HepG2 (cell line): ENCODE data around the gene SFXN5. TPM values are rescaled to one million over a fixed set of nuclear protein-coding genes. Genes with fewer than 3 reads are reported as not detected.

Experiments
- ATAC-seq: fragments of 200-7000 bp; cut with Tn5 transposase; 3 replicates; pipeline ENCODE4 v1.9.1; 2020; ENCODE audit warnings: mild to moderate bottlenecking, moderate library complexity
- BruUV-seq: library from RNA; stranded (reverse); fragments of 400-500 nt; replicated peaks from 2 replicates; lab custom pipeline; 2021; lab: Mats Ljungman, UMichigan
- CTCF ChIA-PET: fragments of 300-600 bp; formaldehyde crosslinking; extraction: SDS; loops from one replicate; lab custom pipeline; 2021; ENCODE audit warnings: low total read pairs, inconsistent platforms, low intra/inter-chr PET ratio; lab: Yijun Ruan, JAX
- POLR2A ChIA-PET: fragments of 350-600 bp; sonication (Branson Sonifier 250); formaldehyde crosslinking; loops from one replicate; lab custom pipeline; 2020; ENCODE audit warnings: antibody characterized with exemption, inconsistent platforms; lab: Yijun Ruan, JAX
- DNase-seq: peaks from one replicate; pipeline ENCODE4 v3.0.0-alpha.2; 2015; ENCODE audit warnings: low spot score
- FAIRE-seq: peaks from 3 replicates; lab custom pipeline; 2011; peaks lifted over from hg19 to GRCh38; lab: Jason Lieb, UNC
- H2AFZ ChIP-seq: one replicate; pipeline ENCODE4 v1.6.1; 2011; ENCODE audit warnings: low read length, inconsistent platforms
- H3K27ac ChIP-seq: fragments of 300-600 bp; 3 replicates; pipeline ENCODE4 v1.8.0; 2011; ENCODE audit warnings: mixed run types, mild to moderate bottlenecking, mixed read lengths, low read length, inconsistent platforms; ENCODE audit not compliant: insufficient read depth; ENCODE audit errors: extremely low read length
- H3K27me3 ChIP-seq, 2 experiments: fragments of 200-600 bp in 1 of 2; 2 replicates in 1 of 2; 3 replicates in 1 of 2; pipeline versions ENCODE4 v1.6.0 to v1.8.0; 2011; ENCODE audit warnings: low read length in 2 of 2, mild to moderate bottlenecking in 2 of 2, moderate library complexity in 2 of 2, inconsistent platforms in 1 of 2; ENCODE audit not compliant: insufficient read depth in 2 of 2, control insufficient read depth in 1 of 2
- H3K36me3 ChIP-seq, 2 experiments: fragments of 200-600 bp in 1 of 2; replicated peaks in 1 of 2; 2 replicates in 1 of 2; 3 replicates in 1 of 2; pipeline versions ENCODE4 v1.5.1 to v1.8.0; 2011; ENCODE audit warnings: low read length in 2 of 2, inconsistent platforms in 1 of 2; ENCODE audit not compliant: insufficient read depth in 2 of 2, control insufficient read depth in 1 of 2
- H3K4me1 ChIP-seq: 2 replicates; pipeline ENCODE4 v1.5.1; 2012; ENCODE audit warnings: low read length, inconsistent platforms; ENCODE audit not compliant: insufficient read depth
- H3K4me2 ChIP-seq: 2 replicates; pipeline ENCODE4 v1.6.0; 2011; ENCODE audit warnings: low read depth, low read length, inconsistent platforms
- H3K4me3 ChIP-seq, 3 experiments: fragments of 200-600 bp in 1 of 3; sonication (generic), shearing (Covaris generic) in 1 of 3; replicated peaks in 1 of 3; 2 replicates each; pipeline ENCODE4 v1.5.1; 2011 to 2016; ENCODE audit warnings: low read length in 3 of 3, inconsistent platforms in 2 of 3, low read depth in 2 of 3, mild to moderate bottlenecking in 2 of 3, control low read depth in 1 of 3, mixed read lengths in 1 of 3; ENCODE audit not compliant: insufficient read depth in 1 of 3
- H3K79me2 ChIP-seq: one replicate; pipeline ENCODE4 v1.6.1; 2011; ENCODE audit warnings: low read length, inconsistent platforms; ENCODE audit not compliant: insufficient read depth
- H3K9ac ChIP-seq: 2 replicates; pipeline ENCODE4 v1.6.0; 2011; ENCODE audit warnings: mild to moderate bottlenecking, low read depth, low read length, inconsistent platforms; ENCODE audit not compliant: insufficient read depth
- H3K9me3 ChIP-seq: 2 replicates; pipeline ENCODE4 v1.5.1; 2012; ENCODE audit warnings: mild to moderate bottlenecking, low read length
- H4K20me1 ChIP-seq: 2 replicates; pipeline ENCODE4 v1.6.0; 2011; ENCODE audit warnings: inconsistent platforms, mild to moderate bottlenecking, low read length, moderate library complexity; ENCODE audit not compliant: insufficient read depth
- AFF4 ChIP-seq: sonication (generic); formaldehyde crosslinking; IDR thresholded peaks from 2 replicates; pipeline ENCODE4 v1.4.0; 2020; ENCODE audit warnings: missing genetic modification reagents
- CAMTA2 ChIP-seq: sonication (generic); formaldehyde crosslinking; IDR thresholded peaks from 2 replicates; pipeline ENCODE4 v1.4.0; 2020; ENCODE audit warnings: mild to moderate bottlenecking, missing genetic modification reagents, borderline replicate concordance
- CBX1 ChIP-seq: IDR thresholded peaks from one replicate; pipeline ENCODE4 v1.6.1; 2016; ENCODE audit warnings: antibody characterized with exemption, low read depth
- FOSL1 ChIP-seq: sonication (generic); formaldehyde crosslinking; IDR thresholded peaks from 2 replicates; pipeline ENCODE4 v1.9.0; 2021; ENCODE audit warnings: missing genetic modification reagents, borderline replicate concordance
- FOXP1 ChIP-seq, 2 experiments: fragments of 450-650 bp in 1 of 2; IDR thresholded peaks; 2 replicates each; pipeline ENCODE4 v1.6.1; 2017 to 2018; ENCODE audit warnings: antibody characterized with exemption in 1 of 2
- HIVEP1 ChIP-seq: sonication (generic); formaldehyde crosslinking; IDR thresholded peaks from 2 replicates; pipeline ENCODE4 v1.4.0; 2020; ENCODE audit warnings: mild to moderate bottlenecking, missing genetic modification reagents
- HMGXB4 ChIP-seq, 2 experiments: sonication (generic) in 1 of 2; formaldehyde crosslinking in 1 of 2; IDR thresholded peaks; 2 replicates each; pipeline versions ENCODE4 v1.4.0 to v1.6.1; 2018 to 2020; ENCODE audit warnings: missing genetic modification reagents in 2 of 2, borderline replicate concordance in 1 of 2, low read depth in 1 of 2, mild to moderate bottlenecking in 1 of 2, missing biosample characterization in 1 of 2
- HNRNPH1 ChIP-seq: fragments of 200-400 bp; formaldehyde crosslinking; optimal IDR thresholded peaks from 2 replicates; pipeline ENCODE3; 2017; ENCODE audit warnings: mild to moderate bottlenecking, low read depth, low read length
- NFIB ChIP-seq: sonication (generic); formaldehyde crosslinking; IDR thresholded peaks from 2 replicates; pipeline ENCODE4 v1.9.0; 2021; ENCODE audit warnings: missing genetic modification reagents, mild to moderate bottlenecking, borderline replicate concordance
- RBM22 ChIP-seq: fragments of 200-400 bp; formaldehyde crosslinking; optimal IDR thresholded peaks from 2 replicates; pipeline ENCODE3; 2017; ENCODE audit warnings: mild to moderate bottlenecking, low read length, moderate library complexity
- SOX13 ChIP-seq, 3 experiments: fragments of 450-650 bp in 1 of 3; sonication (generic) in 1 of 3; formaldehyde crosslinking in 1 of 3; IDR thresholded peaks in 2 of 3; conservative IDR thresholded peaks in 1 of 3; 2 replicates each; pipeline versions ENCODE4 v1.5.0 to v1.6.1; 2016 to 2020; ENCODE audit warnings: antibody characterized with exemption in 1 of 3, mild to moderate bottlenecking in 1 of 3, missing compliant biosample characterization in 1 of 3, missing genetic modification reagents in 1 of 3, moderate library complexity in 1 of 3
- ZNF576 ChIP-seq: sonication (generic); formaldehyde crosslinking; IDR thresholded peaks from 2 replicates; pipeline ENCODE4 v1.4.0; 2020; ENCODE audit warnings: mild to moderate bottlenecking, missing genetic modification reagents
- WGBS: methylation state at CpG from one replicate; pipeline ENCODE4 v1.1.6; 2017; ENCODE audit warnings: low lambda C conversion rate; 5-methylcytosine and 5-hydroxymethylcytosine counted together
- in situ Hi-C: cut with HindIII; loops from 2 replicates; pipeline ENCODE4 v1.10.0; 2017; ENCODE audit warnings: low pct_unique_long_range_greater_than_20kb; ENCODE audit not compliant: extremely low pct_ligation_motif_present
- intact Hi-C: fragments of 100-400 bp; cut with micrococcal nuclease; formaldehyde crosslinking; loops from one replicate; pipeline ENCODE4 v1.10.0; 2022; ENCODE audit not compliant: unreplicated experiment
- polyA plus RNA-seq, 8 experiments: library from polyadenylated mRNA; depleted of rRNA in 3 of 8; stranded (reverse) in 7 of 8; unstranded in 1 of 8; fragments of >200 nt; fragmentation: Illumina TruSeq in 4 of 8; extraction: Trizol in 4 of 8; gene quantifications; 2 replicates each; pipeline versions ENCODE4 v1.2.1 to v1.2.3, GENCODE V29; 2011 to 2016; ENCODE audit warnings: low read depth in 4 of 8, missing spikeins in 1 of 8, mixed read lengths in 1 of 8; ENCODE audit not compliant: insufficient read depth in 1 of 8
- total RNA-seq, 5 experiments: library from RNA; depleted of rRNA; stranded (reverse); fragments of >200 nt; fragmentation: Illumina TruSeq; extraction: Trizol; gene quantifications; 2 replicates each; pipeline ENCODE4 v1.2.3, GENCODE V29; 2016; ENCODE audit warnings: low read depth in 1 of 5

SFXN5 gene
- total and polyA plus RNA-seq, 2 of the 13 experiments (the other 11 are each of a cell fraction or from before 2014, with no cell fraction given), result 34.9 to 37.4 TPM

- no peaks in the 10 kb centered on the region for H3K36me3 ChIP-seq
- H3K79me2 ChIP-seq, result no peaks in the 10 kb centered on the region
- no peak overlapping the region for H3K4me3 ChIP-seq
- intact Hi-C loops, result loop anchor here (1.0 kb wide), 1 partner anchor 42 kb away; no protein-coding TSS in a partner anchor
- ChIA-PET CTCF (interaction anchor here (0.6 to 4.9 kb wide), 3 partner anchors 41 to 72 kb away, joined by 3 to 67 read pairs (median 3); no protein-coding TSS in a partner anchor), POLR2A (interaction anchor here (1.2 kb wide), 1 partner anchor 16 kb away, joined by 4 read pairs; no protein-coding TSS in a partner anchor)
- no peak overlapping the region for H3K4me2 ChIP-seq
- peaks cover 9% of the 10 kb centered on the region; the same call in 1 of the 2 replicates for H3K4me1 ChIP-seq
- ATAC-seq (peak; percentile 82), FAIRE-seq (peak; percentile 92), DNase-seq (peak; percentile 73)
- no peak overlapping the region for H2AFZ ChIP-seq
- H3K9ac ChIP-seq, result no peak overlapping the region
- H3K27ac ChIP-seq, result no peak overlapping the region
- no peaks in the 10 kb centered on the region; the same call in 1 of the 2 replicates for H4K20me1 ChIP-seq
- H3K27me3 ChIP-seq, result peaks cover 0 to 10% of the 10 kb centered on the region in 2 experiments; a peak in 2 of 5 replicates
- H3K9me3 ChIP-seq, result no peaks in the 10 kb centered on the region
- BruUV-seq, result no TSS peak
- in situ Hi-C loops, result loop anchor here (5.0 kb wide), 1 partner anchor 43 kb away; no protein-coding TSS in a partner anchor
- 55% methylated on average over 14 of the region's 14 CpGs for whole genome bisulfite sequencing
- TF ChIP-seq CBX1 (peak; percentile 38), HNRNPH1 (no peak), HIVEP1 (CRISPR knock-in tag) (no peak), SOX13 (IDR thresholded peaks at IDR 0.05) (no peak), SOX13 (CRISPR knock-in tag; conservative IDR thresholded peaks at IDR 0.05 in 1 of 2, IDR thresholded peaks at IDR 0.05 in 1 of 2) (peak in 1 of 2 experiments; percentile 9; a peak in 1 of 4 replicates), FOSL1 (CRISPR knock-in tag) (no peak), NFIB (CRISPR knock-in tag) (0 out of 2 replicates have a peak, but pooled peaks have one; percentile 54), FOXP1 (IDR thresholded peaks at IDR 0.05) (no peak), FOXP1 (CRISPR knock-in tag; IDR thresholded peaks at IDR 0.05) (no peak), ZNF576 (CRISPR knock-in tag) (no peak), CAMTA2 (CRISPR knock-in tag) (no peak), HMGXB4 (CRISPR knock-in tag; IDR thresholded peaks at IDR 0.05; ENCODE audit: borderline replicate concordance in 1 of 2, low read depth in 1 of 2) (peak in 1 of 2 experiments; percentile 61; a peak in 1 of 4 replicates), AFF4 (CRISPR knock-in tag) (no peak), RBM22 (no peak)
These were observed 136.6 kb downstream of the SFXN5 start for GRCh38 chr2:72934683-72935610.
